GDM1 (cell line): Measurements from ENCODE around the gene SNRNP25.

ENCODE experiments used
- DNase-seq: peaks from one replicate; lab custom pipeline; 2025; lab: John Stamatoyannopoulos, UW

The SNRNP25 gene

DNA sequence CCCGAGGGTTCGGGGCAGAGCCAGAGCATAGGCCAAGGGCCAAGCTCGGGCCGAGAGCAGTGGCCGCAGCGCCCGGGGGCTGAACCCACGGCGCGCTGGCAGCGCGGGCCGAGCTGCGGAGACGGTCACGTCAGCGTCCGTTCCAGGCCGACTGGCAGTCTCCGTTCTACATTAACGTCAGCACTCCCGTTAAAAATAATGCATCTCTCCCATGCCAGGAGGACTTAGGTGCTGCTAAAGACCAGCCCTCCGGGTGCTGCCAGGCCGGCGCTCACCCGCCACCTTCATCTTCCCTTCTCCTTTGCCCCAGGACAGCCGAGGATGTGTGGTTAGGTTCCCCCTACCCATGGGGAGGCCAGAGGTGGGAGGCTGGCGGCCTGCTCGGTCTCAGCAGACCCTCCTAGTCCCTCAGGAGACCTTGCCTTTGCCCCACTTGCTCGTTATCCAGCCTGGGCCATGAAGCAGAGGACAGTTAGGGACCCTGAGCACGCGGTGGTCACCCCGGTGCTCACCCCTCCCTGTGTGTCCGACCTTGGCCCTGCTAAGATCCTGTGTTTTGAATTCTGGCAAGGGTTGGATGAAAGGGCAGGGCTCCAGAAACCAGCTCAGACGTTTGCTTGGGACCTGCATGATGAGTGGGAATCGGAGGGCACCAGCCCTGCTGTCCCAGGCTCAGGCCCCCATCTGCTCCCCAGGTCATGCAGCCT lies 25.0 kb downstream of the SNRNP25 start:
- DNase-seq, result no peak

DNA sequence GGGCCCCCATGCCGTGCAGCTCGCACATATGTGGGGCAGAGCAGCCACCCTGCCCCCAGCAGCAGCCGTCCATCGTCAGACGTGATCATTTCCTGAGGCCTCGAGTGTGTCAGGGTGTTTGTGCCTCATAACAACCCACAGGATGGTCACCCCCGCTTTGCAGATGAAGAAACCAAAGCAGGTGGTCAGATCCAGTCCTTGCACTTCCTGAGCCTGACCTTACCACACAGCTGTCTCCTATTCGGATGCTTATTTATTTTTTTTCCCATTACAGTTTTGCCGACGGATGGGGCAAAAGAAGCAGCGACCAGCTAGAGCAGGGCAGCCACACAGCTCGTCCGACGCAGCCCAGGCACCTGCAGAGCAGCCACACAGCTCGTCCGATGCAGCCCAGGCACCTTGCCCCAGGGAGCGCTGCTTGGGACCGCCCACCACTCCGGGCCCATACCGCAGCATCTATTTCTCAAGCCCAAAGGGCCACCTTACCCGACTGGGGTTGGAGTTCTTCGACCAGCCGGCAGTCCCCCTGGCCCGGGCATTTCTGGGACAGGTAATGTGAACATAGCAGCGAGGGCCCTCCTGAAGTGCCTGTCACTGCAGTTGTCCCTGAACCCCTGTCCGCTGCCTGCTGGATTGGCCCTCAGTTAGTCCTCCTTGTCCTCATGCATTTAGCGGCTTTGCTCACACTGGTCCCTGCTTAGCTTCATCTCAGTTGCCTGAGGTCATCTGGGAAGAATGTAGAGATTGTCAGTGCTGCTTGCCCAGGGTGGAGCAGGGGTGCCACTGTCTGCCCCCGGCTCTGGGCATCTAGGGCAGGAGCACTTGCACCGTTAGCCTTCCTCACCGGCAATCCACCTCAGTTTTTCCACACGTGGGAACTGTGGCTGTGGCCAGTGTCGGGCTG lies 25.8 kb downstream of the SNRNP25 start:
- DNase-seq, result no peak

DNA sequence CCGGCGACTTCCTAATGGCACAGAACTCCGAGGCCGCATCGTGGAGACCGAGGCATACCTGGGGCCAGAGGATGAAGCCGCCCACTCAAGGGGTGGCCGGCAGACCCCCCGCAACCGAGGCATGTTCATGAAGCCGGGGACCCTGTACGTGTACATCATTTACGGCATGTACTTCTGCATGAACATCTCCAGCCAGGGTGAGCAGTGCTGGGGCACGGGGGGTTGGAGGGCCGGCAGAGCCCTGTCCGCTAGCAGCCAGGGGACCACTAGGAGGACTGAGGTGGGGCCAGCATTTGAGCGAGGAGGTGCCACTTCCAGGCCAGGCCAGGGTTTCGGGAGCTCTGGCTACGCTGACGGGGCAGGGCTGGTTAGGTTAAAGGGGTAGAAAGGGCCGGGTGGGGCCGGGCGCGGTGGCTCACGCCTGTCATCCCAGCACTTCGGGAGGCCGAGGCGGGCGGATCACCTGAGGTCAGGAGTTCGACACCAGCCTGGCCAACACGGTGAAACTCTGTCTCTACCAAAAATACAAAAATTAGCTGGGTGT lies 29.5 kb downstream of the SNRNP25 start:
- no peak for DNase-seq

DNA sequence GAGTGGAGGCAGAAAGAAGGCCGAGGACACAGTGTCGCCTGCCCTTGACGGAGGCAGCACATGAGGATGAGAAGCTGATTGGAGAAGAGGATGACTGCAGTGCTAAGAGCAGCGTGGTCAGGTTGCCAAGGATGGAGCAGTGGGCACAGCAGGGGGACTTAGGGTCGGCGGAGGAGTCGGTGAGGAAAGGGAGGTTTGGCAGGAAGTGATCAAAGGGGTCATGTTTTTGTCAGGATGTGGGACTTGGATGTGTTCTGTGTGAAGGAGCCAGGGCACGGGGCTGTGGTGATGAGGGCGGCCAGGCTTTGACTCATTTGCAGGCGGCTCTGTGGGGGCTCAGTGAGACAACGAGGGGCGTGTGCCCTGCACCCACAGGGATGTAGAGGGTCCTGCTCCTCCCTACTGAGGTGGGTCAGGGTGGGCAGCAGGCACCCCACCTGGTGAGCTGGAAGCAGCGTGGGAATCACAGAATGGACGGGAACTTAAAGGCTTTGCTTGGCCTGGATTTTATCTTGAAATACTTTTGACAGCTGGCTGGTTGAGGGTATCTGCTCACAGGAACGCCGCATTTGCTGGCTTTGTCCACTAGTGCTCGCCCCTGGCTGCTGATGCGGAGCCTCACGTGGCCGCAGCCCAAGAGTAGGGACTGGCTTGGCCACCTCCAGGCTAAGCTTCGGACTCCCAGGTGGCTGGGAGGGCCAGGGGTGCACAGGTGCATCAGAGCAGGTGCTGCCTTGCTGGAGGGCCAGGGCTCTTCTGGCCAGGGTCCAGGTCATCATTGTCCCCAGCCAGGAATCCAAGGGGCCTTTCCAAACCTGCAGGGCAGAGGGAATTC lies 30.4 kb downstream of the SNRNP25 start:
- no peak for DNase-seq

DNA sequence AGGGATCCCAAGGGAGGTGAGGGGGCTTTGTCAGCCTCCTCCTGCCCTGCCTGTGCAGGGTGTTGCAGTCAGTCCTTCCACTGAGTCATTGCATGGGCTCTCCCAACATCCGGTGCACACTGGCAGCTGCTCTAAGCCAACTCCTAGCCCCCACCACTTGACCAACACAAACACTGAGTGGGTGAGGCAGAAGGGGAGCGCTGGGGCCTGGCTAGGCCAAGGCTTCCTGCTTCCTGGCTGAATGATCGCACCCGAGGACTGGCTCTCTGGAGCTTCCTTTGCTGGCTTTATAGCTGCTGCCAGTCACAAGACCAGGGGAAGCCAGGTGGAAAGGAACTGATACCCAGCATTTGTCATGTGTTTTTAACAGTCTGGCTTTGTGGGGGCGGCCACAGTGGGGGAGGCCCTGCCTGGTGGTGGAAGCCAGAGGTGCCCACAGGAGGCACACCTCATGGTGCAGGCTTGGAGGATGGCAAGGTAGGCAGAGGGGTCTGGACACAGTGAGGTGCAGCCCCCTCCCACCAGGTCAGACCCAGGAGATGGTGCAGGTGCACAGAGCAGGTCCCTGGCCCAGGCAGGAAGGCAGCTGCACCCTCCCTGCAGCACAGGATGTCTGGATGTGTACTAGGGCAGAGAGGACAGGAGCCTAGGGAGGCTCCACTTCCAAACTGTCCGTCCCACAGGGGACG lies 31.2 kb downstream of the SNRNP25 start:
- peak; percentile 77 for DNase-seq

DNA sequence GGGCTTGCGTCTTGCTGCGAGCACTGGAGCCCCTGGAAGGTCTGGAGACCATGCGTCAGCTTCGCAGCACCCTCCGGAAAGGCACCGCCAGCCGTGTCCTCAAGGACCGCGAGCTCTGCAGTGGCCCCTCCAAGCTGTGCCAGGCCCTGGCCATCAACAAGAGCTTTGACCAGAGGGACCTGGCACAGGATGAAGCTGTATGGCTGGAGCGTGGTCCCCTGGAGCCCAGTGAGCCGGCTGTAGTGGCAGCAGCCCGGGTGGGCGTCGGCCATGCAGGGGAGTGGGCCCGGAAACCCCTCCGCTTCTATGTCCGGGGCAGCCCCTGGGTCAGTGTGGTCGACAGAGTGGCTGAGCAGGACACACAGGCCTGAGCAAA lies 31.8 kb downstream of the SNRNP25 start:
- no peak for DNase-seq

DNA sequence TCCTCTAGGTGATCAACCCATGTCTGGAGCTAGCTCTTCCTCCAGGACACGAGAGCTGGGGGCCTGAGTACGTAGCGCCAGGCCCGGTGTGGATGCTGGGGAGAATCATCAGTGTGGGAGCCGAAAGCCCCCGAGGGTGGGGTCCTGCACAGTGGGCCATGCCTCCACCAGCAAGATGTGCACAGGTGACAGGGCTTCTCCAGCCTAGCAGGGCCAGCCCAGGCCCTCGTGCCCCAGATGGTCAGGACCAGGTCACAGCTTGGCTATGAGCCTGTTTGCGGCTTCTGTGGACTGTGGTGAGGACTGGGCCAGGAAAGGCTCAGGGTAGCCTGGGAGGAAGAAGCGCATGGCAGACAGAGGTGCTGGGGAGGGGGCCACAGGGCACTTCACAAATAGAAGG lies 32.2 kb downstream of the SNRNP25 start:
- peak; percentile 15 for DNase-seq

DNA sequence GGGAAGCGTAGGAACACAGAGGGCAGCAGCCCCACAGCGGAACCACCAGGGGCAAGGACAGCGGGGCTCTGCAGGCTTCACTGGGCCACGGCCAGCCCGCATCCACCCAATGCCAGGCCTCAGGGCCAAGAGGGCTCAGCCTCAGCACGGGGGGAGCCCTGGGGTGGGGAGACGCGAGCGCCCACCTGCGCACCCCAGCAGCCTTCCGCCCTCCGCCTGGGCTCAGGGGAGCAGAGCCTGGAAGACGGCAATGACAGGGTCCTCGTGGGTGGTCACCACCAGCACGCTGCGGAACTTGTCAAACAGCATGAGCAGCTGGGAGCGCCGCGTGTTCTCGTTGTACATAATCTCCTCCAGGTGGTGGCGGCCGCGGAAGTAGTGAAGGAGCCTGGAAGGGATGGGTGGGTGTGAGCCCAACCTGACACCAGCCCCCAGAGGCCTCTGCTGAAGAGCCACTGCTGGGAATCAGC lies 32.9 kb downstream of the SNRNP25 start:
- no peak for DNase-seq

DNA sequence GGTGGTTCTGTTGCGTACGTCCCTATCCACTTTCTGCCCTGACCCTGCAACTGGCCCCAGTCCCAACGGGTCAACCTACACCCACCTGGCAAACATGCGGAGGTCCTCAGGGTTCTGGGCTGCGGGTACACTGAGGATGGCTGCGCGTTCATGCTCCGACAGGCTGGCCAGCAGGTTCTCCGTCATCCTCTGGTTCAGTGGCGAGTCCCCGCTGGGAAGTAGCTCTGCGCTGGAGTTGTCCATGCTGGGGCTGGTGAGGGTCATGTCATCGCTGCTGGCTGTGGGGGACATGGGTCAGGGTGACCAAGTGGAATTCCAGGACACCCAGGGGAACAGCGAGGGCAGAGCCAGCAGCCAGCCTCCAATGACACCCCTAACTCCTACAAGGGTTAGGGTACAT lies 35.0 kb downstream of the SNRNP25 start:
- DNase-seq, result no peak

DNA sequence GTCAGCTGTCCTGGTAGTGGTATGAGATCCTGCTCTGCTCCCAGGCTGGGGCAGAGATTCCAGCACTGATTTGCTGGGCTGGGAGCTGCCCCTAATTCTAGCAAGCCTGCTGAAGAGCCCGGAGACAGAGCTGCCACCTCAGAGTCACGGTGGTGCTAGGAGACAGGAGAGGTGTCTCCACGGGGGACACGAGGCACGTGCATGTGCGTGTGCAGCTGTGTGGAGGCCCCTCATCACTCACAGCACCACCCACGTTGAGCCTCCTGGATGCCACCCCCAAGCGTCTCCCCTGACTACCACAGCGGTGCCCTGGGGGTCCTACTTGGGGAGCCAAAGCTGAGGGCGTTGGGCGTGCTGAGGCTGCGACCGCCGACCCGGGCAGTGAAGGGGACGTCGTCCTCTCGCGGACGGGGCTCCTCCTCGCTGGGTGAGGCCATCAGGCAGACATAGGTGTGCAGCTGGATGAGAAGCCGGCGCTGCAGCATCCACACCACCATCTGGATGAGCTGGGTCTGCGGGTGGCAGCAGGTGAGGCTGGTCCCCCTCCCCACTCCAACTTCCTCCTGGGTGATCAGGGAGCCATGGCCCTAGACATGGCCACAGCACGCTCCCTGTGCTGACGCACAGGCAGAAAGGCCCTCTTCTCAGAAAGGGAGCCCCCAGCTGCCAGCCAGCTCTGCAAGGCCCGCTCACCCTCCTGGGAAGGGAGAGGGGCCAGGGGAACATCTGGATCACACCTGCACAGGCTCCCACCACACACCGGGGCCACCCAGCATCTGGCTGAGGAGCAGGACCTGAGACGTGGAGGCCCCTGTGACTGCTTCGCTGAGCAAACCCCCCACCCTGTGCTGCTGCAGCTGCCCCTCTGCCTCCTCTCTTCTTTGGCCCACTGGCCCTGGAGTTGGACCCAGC lies 36.0 kb downstream of the SNRNP25 start:
- DNase-seq, result no peak

DNA sequence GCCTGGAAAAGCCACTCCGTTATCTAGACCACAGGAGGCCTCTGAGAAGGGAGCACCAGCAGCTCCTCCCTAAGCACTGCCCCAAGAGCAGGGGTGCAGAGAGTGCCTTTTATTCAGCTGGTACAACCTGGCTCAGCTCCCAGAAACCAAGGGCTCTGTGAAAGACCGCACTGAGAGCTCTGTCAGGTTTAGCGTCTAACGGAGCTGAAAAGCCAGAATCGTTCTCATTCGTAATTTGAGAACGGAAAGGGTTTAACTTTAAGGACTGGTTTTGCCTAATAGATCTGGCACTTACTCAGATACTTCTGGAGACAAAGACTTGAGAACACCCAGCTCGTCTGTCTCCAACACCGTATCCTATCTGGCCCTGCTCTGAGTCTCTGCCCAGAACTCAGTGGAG lies 37.9 kb downstream of the SNRNP25 start:
- DNase-seq, result no peak

DNA sequence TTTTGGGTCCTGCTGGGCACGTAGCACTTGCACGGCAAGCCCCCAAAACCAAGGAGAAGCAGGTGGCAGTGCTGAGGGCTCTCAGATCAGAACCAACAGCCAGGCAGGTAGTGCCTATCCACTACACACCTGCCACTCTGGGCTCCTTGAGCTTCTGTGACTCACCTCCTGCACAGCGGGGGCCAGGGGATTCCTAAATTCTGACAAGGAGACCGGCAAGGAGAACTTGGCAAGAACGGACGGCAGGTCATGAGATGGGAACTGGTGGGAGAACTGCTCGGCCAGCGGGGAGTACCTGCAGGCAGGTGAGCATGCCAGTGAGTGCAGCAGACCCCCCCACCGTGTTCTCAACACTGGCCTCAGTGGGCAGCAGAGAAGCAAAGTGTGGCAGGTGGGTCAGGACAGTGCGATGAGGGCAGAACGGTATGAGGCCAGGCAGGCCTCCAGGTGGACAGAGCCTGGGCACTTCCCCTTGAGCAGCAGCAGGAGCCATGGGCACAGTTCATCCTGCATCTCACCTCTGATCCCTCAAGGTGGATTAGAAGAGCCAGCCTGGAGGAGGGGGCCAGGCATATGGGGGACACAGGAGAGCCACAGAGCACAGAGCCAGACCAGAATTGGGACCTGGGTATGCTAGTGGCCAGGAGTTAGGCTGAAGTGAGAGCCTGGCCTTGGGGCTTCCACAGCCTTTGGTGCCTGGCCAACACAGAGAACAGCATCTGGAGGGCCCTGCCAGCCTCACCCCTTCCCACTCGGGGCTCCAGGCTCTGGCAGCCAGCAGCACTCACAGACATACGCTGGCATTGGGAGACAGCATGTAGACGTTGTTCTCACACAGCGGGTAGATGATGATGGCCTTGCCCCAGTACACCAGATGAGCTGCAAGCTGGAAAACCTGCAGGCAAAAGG lies 39.1 kb downstream of the SNRNP25 start:
- DNase-seq, result no peak

DNA sequence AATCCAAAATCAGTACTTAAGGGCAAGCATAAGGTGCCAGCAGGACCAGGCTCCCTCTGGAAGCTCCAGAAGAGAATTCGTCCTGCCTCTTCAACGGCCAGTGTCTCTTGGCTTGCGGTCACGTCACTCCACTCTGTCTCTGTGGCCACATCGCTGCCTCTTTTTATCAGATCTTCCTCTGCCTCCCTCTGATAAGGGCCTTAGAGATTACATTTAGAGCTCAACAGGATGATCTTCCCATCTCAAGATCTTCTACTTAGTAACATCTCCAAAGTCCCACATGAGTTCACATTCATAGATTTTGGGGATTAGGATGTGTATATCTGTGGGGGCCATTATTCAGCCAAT lies 41.3 kb downstream of the SNRNP25 start:
- no peak for DNase-seq

DNA sequence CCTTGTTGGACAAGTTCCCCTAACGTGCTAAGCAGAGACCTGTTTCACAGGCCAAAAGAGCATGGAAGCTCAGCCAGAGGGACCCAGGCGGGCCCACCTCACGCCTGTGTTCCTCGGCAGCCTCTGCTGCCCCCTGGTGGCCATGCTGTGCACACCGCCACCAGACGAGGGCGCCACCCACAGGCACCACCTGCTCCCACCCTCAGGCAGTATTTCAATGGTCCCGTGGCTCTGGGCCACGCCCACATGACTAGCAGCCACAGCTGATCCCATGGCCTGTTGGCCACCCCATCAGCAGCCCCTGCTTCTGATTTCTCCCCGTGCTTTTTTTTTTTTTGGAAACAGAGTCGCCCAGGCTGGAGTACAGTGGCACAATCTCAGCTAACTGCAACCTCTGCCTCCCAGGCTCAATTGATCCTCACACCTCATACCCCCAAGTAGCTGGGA lies 43.3 kb downstream of the SNRNP25 start:
- peak; percentile 87 for DNase-seq

DNA sequence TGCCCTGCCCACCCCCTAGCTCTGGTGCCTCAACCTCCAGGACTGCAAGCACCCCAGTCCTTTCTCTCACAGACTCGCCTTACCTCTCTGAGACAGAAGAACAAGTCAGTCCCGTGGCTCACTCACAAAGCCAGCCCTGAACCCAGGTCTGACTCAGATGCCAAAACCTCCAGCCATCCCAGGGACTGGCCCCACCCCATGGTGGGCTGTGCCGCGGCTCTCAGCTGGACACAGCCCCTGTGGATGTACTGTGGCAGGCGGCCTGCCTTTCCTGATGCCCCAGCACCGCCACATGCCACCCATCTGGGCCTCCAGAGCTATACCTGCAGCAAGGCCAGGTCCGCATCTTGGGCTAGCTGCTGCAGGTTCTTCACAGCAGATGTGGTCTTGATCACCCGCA lies 44.2 kb downstream of the SNRNP25 start:
- DNase-seq, result no peak

DNA sequence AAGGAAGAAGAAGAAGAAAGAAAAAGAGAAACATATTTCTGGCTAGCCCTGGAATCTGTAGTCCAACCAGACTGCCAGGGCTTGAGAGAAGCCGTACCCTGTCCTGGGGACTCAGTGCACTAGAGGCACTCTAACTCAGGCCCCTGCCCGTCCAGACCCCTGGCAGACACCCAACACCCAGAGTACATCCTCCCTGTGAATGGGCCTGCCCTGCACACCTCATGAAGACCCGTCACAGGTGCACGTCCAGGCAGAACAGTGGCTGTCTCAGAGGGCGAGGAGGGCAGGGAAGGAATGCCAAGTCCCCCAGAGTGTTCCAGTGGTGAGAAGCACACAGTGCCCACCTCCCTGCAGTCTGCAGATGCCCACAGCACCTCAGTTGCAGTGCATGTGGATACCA lies 47.4 kb downstream of the SNRNP25 start:
- DNase-seq, result no peak

DNA sequence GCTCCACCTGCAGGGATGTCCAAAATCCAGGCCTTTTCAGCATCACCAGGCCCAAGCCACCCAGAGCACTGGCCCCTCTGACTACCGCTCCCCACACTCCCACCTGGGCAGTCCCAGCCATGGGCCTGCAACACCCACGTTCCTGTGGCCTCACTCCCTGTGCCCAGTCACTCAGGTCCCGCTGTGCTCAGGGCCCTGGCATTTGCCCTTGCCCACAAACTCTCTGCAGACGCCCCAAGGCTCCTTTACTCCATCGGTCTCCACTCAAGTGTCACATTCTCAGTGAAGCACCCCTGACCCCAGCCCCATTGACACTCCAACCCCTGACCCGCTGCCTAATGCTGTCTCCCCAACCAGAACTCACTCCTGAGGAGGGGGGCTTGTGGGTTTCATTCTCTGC lies 48.0 kb downstream of the SNRNP25 start:
- no peak for DNase-seq

DNA sequence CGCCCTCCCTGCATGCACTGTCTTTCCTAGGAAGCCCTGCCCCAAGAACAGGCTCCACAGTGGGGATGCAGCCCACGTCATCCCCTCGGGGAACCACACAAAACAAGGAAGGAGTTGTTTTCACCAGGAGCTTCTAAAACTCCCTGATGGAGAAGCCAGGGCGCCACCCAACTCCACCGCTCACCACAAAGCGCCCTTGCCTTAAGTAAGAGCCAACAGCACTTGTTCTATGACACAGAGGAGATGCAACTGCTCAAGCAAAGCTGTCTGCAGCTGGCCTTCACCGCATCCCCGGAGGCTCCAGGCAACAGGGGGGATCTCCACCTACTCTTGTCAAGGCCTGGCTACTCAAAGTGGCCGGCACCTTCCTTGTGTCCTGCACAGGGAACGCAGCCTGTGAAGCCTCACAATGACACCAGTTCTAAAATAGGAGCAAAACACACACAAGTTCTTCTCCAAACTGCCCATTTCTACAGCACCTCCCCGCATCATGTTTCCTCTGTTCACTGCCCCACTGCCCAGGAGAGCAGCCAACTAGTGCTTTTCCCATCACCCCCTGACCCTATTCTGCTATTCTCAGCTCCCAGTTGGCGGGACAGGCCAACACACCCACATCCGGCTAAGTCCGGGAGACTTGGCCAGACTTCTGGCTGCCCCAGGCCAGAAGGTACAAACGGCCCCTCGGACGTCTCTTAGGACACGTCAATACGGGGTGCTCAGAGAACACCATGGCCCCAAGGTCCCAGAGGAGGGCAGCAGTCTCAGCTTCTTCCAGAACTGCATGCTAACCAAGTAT lies 48.6 kb downstream of the SNRNP25 start:
- no peak for DNase-seq

DNA sequence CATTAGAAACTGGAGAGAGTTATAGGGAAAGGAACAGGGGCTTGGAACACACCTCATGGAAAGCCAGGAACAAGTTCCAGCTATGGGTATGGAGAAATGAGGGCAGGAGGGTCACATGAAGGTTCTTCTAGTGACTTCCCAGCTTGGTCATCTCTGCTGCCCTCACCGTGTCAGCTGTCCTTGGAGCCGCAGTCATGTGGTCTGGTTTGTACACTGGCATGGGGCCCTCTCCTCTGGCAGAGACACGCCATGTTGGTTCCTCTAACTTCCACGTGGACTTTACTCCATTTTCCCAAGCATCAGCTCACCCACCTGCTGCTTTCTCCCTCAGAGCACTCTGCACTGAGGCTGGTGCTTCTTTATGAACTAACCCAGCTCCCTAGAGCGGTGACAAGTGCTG lies 50.7 kb downstream of the SNRNP25 start:
- DNase-seq, result no peak
